NCI-H2029 treated with DMSO at 0.1 percent for 48 hours (cell line): ENCODE data around the gene ATP6V0E1.
"Not testable (repeated sequence)": the region's sequence is repeated elsewhere in the genome, so short reads cannot be mapped to it uniquely, and the experiment has no call there.

Experiments used
- DNase-seq: peaks from one replicate; lab custom pipeline; 2025; lab: John Stamatoyannopoulos, UW

ATP6V0E1 gene

GRCh38 chr5:173039188-173039587 lies 55.6 kb downstream of the ATP6V0E1 start:
- no peak for DNase-seq

- no peak for DNase-seq
These were observed 56.4 kb downstream of the ATP6V0E1 start for GRCh38 chr5:173039964-173040363.

GRCh38 chr5:173041881-173042762 lies 58.6 kb downstream of the ATP6V0E1 start:
- DNase-seq, result no peak

GRCh38 chr5:173042763-173043107 lies 59.2 kb downstream of the ATP6V0E1 start:
- DNase-seq, result no peak

- no peak for DNase-seq
These were observed 61.9 kb downstream of the ATP6V0E1 start for GRCh38 chr5:173045474-173045873.

- not testable (repeated sequence) for DNase-seq
These were observed 63.7 kb downstream of the ATP6V0E1 start for GRCh38 chr5:173047096-173047837.

- no peak for DNase-seq
These were observed 64.2 kb downstream of the ATP6V0E1 start for GRCh38 chr5:173047838-173048105.

GRCh38 chr5:173050791-173051190 lies 67.2 kb downstream of the ATP6V0E1 start:
- DNase-seq, result no peak

GRCh38 chr5:173051746-173052145 lies 68.2 kb downstream of the ATP6V0E1 start:
- DNase-seq, result no peak

GRCh38 chr5:173053041-173053440 lies 69.5 kb downstream of the ATP6V0E1 start:
- DNase-seq, result no peak

- no peak for DNase-seq
These were observed 71.6 kb downstream of the ATP6V0E1 start for GRCh38 chr5:173055042-173055721.

GRCh38 chr5:173055722-173055982 lies 72.1 kb downstream of the ATP6V0E1 start:
- no peak for DNase-seq

GRCh38 chr5:173055983-173056782 lies 72.6 kb downstream of the ATP6V0E1 start, which contains the start of gene CREBRF:
Gene CREBRF, plus strand, starts transcription at chr5:173056352. Its CDS starts 24,424 bp downstream, at chr5:173080776.
- DNase-seq, result peak; percentile 53

- no peak for DNase-seq
These were observed 73.2 kb downstream of the ATP6V0E1 start for GRCh38 chr5:173056783-173057061.

GRCh38 chr5:173057062-173057924 lies 73.7 kb downstream of the ATP6V0E1 start:
- DNase-seq, result peak; percentile 89

- DNase-seq, result no peak
These were observed 78.6 kb downstream of the ATP6V0E1 start for GRCh38 chr5:173062141-173062540.

GRCh38 chr5:173065155-173065554 lies 81.6 kb downstream of the ATP6V0E1 start:
- DNase-seq, result no peak

- no peak for DNase-seq
These were observed 86.1 kb downstream of the ATP6V0E1 start for GRCh38 chr5:173069671-173070070.

GRCh38 chr5:173075137-173075843 lies 91.7 kb downstream of the ATP6V0E1 start:
- no peak for DNase-seq

- no peak for DNase-seq
These were observed 92.4 kb downstream of the ATP6V0E1 start for GRCh38 chr5:173075970-173076369.

GRCh38 chr5:173076471-173076870 lies 92.9 kb downstream of the ATP6V0E1 start:
- not testable (repeated sequence) for DNase-seq
